Neural cell (in vitro differentiated cells): Measurements from ENCODE around the gene AIM2. TPM values are rescaled to one million over a fixed set of nuclear protein-coding genes. Genes with fewer than 3 reads are reported as not detected.

Experiments
- H2AFZ ChIP-seq: fragments of 200-600, 300-800 bp; sonication (generic), shearing (Covaris generic); 2 replicates; pipeline ENCODE4 v1.6.0; 2014; ENCODE audit warnings: low read depth, mild to moderate bottlenecking, antibody characterized with exemption, low read length, moderate library complexity
- H3F3A ChIP-seq: fragments of 200-600 bp; shearing (Covaris generic); 2 replicates; pipeline ENCODE4 v1.6.1; 2016; ENCODE audit warnings: mild to moderate bottlenecking, moderate library complexity, mixed read lengths, antibody characterized with exemption, low read length; ENCODE audit not compliant: insufficient read depth, poor library complexity, severe bottlenecking
- H3K27ac ChIP-seq: fragments of 200-600, 300-800 bp; sonication (generic), shearing (Covaris generic); 2 replicates; pipeline ENCODE4 v1.5.1; 2014; ENCODE audit warnings: mild to moderate bottlenecking, low read length, moderate library complexity
- H3K27me3 ChIP-seq: fragments of 300-800, 200-600 bp; sonication (generic), shearing (Covaris generic); 2 replicates; pipeline ENCODE4 v1.6.0; 2014; ENCODE audit warnings: mild to moderate bottlenecking, low read depth, low read length, moderate library complexity; ENCODE audit not compliant: insufficient read depth
- H3K36me3 ChIP-seq: fragments of 300-800, 200-600 bp; sonication (generic), shearing (Covaris generic); 2 replicates; pipeline ENCODE4 v1.5.1; 2014; ENCODE audit warnings: mild to moderate bottlenecking, antibody characterized with exemption, low read length, moderate library complexity; ENCODE audit not compliant: insufficient read depth
- H3K4me2 ChIP-seq: fragments of 300-800, 200-600 bp; sonication (generic), shearing (Covaris generic); 2 replicates; pipeline ENCODE4 v1.6.0; 2014; ENCODE audit warnings: mild to moderate bottlenecking, low read length
- H3K4me3 ChIP-seq: fragments of 300-800, 200-600 bp; sonication (generic), shearing (Covaris generic); 2 replicates; pipeline ENCODE4 v1.5.1; 2014; ENCODE audit warnings: mild to moderate bottlenecking, low read length, moderate library complexity
- H3K79me2 ChIP-seq: fragments of 200-600 bp; shearing (Covaris generic); replicated peaks from 2 replicates; pipeline ENCODE4 v1.6.0; 2014; ENCODE audit warnings: mild to moderate bottlenecking, low read length, moderate library complexity; ENCODE audit not compliant: insufficient read depth
- H3K9ac ChIP-seq: fragments of 300-800, 200-600 bp; sonication (generic), shearing (Covaris generic); 2 replicates; pipeline ENCODE4 v1.6.1; 2016; ENCODE audit warnings: mild to moderate bottlenecking, low read length, mixed read lengths
- H3K9me2 ChIP-seq: fragments of 200-600 bp; shearing (Covaris generic); 2 replicates; pipeline ENCODE4 v1.6.1; 2016; ENCODE audit warnings: mild to moderate bottlenecking, low read length, mixed read lengths; ENCODE audit not compliant: insufficient read depth
- H3K9me3 ChIP-seq: fragments of 200-600, 300-800 bp; sonication (generic), shearing (Covaris generic); 2 replicates; pipeline ENCODE4 v1.6.1; 2016; ENCODE audit warnings: mild to moderate bottlenecking, mixed run types, low read length, moderate library complexity, mixed read lengths
- H4K20me1 ChIP-seq: fragments of 200-600 bp; shearing (Covaris generic); 2 replicates; pipeline ENCODE4 v1.6.1; 2016; ENCODE audit warnings: mild to moderate bottlenecking, mixed run types; ENCODE audit not compliant: insufficient read depth
- EP300 ChIP-seq: fragments of 450-650 bp; conservative IDR thresholded peaks from 2 replicates; pipeline ENCODE4 v1.6.1; 2014; ENCODE audit warnings: antibody characterized with exemption, mild to moderate bottlenecking, moderate library complexity; ENCODE audit not compliant: poor library complexity, severe bottlenecking
- EZH2 ChIP-seq: fragments of 200-600, 300-800 bp; shearing (Covaris generic), sonication (generic); IDR thresholded peaks from 2 replicates; pipeline ENCODE4 v1.6.1; 2014; ENCODE audit warnings: antibody characterized with exemption, low read length, borderline replicate concordance, mild to moderate bottlenecking; ENCODE audit not compliant: insufficient read depth, poor library complexity, severe bottlenecking
- MXI1 ChIP-seq: fragments of 450-650 bp; conservative IDR thresholded peaks from 2 replicates; pipeline ENCODE4 v1.6.1; 2014; ENCODE audit warnings: antibody characterized with exemption, mild to moderate bottlenecking; ENCODE audit not compliant: poor library complexity, severe bottlenecking
- POLR2AphosphoS5 ChIP-seq: IDR thresholded peaks from 2 replicates; pipeline ENCODE4 v1.6.1; 2012
- RAD21 ChIP-seq: fragments of 450-650 bp; conservative IDR thresholded peaks from 2 replicates; pipeline ENCODE4 v1.6.1; 2014; ENCODE audit warnings: antibody characterized with exemption, mild to moderate bottlenecking, moderate library complexity
- SMC3 ChIP-seq: fragments of 450-650 bp; conservative IDR thresholded peaks from 2 replicates; pipeline ENCODE4 v1.6.1; 2014; ENCODE audit warnings: antibody characterized with exemption, mild to moderate bottlenecking, moderate library complexity; ENCODE audit not compliant: poor library complexity
- TAF1 ChIP-seq: IDR thresholded peaks from 2 replicates; pipeline ENCODE4 v1.6.1; 2012; ENCODE audit warnings: low read depth
- polyA plus RNA-seq: library from polyadenylated mRNA; depleted of rRNA; stranded (reverse); fragments of >200 nt; gene quantifications from 2 replicates; pipeline ENCODE4 v1.2.3, GENCODE V29; 2014
- TF ChIP-seq, protein P1 (sequence below): fragments of 450-650 bp; IDR thresholded peaks from 2 replicates; pipeline ENCODE4 v1.5.1; 2014; ENCODE audit warnings: antibody characterized with exemption, mild to moderate bottlenecking, moderate library complexity; ENCODE audit not compliant: poor library complexity, severe bottlenecking
- TF ChIP-seq, protein P2 (sequence below): IDR thresholded peaks from 2 replicates; pipeline ENCODE4 v1.6.1; 2012; ENCODE audit warnings: borderline replicate concordance

AIM2 gene
- polyA plus RNA-seq, 1 donor from 2014 or later, result 11.1 TPM

DNA sequence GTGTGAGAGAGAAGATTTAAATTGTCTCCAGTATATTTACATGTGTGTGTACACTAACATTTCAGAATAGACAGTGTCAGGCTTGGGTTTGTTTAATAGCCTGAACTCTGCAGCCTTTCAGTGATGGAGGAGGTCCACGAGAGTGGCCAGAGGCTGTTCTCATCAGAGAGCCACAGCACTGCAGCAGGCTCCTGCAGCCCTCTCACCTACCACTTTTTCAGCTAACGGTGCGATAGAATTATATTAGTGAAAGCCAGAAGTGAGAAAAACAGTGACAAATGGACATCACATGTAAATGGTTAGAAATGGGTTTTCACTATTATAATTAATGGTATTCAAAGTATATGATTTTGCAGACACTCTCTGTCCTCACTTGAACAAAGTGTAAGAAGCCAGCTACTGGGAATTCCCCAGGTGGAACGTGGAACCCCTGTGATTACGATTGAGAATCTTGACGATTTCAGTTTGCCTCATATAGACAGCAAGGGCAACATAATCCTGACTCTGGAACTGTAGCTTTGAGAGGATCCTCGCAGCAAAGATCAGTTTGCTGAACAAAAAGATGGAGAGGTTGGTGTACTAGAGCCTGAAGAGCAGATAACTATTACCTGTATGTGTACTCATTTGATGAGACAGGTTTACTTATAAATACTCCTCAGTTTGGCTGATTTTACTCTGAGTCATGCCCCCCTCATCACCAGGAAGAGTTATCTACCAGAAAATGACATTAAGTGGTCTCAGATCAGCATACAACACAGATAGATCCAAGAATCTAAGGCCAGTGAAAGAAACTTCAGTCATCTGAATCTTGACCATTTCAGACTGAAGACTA lies 35.5 kb downstream of the AIM2 start:
- Histone ChIP-seq H3K9me2 (no peaks in the 10 kb centered on the region), H3K4me2 (no peak overlapping the region), H2AFZ (no peak overlapping the region), H3F3A (no peaks in the 10 kb centered on the region), H3K4me3 (no peak overlapping the region), H3K9ac (no peak overlapping the region), H3K27me3 (no peaks in the 10 kb centered on the region), H3K79me2 (no peaks in the 10 kb centered on the region), H3K36me3 (no peaks in the 10 kb centered on the region), H4K20me1 (no peaks in the 10 kb centered on the region), H3K9me3 (no peaks in the 10 kb centered on the region), H3K27ac (no peak overlapping the region)
- TF ChIP-seq, protein P1, sequence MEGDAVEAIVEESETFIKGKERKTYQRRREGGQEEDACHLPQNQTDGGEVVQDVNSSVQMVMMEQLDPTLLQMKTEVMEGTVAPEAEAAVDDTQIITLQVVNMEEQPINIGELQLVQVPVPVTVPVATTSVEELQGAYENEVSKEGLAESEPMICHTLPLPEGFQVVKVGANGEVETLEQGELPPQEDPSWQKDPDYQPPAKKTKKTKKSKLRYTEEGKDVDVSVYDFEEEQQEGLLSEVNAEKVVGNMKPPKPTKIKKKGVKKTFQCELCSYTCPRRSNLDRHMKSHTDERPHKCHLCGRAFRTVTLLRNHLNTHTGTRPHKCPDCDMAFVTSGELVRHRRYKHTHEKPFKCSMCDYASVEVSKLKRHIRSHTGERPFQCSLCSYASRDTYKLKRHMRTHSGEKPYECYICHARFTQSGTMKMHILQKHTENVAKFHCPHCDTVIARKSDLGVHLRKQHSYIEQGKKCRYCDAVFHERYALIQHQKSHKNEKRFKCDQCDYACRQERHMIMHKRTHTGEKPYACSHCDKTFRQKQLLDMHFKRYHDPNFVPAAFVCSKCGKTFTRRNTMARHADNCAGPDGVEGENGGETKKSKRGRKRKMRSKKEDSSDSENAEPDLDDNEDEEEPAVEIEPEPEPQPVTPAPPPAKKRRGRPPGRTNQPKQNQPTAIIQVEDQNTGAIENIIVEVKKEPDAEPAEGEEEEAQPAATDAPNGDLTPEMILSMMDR, result no peak
- TF ChIP-seq TAF1, result no peak
- TF ChIP-seq MXI1, result no peak
- TF ChIP-seq, protein P2, sequence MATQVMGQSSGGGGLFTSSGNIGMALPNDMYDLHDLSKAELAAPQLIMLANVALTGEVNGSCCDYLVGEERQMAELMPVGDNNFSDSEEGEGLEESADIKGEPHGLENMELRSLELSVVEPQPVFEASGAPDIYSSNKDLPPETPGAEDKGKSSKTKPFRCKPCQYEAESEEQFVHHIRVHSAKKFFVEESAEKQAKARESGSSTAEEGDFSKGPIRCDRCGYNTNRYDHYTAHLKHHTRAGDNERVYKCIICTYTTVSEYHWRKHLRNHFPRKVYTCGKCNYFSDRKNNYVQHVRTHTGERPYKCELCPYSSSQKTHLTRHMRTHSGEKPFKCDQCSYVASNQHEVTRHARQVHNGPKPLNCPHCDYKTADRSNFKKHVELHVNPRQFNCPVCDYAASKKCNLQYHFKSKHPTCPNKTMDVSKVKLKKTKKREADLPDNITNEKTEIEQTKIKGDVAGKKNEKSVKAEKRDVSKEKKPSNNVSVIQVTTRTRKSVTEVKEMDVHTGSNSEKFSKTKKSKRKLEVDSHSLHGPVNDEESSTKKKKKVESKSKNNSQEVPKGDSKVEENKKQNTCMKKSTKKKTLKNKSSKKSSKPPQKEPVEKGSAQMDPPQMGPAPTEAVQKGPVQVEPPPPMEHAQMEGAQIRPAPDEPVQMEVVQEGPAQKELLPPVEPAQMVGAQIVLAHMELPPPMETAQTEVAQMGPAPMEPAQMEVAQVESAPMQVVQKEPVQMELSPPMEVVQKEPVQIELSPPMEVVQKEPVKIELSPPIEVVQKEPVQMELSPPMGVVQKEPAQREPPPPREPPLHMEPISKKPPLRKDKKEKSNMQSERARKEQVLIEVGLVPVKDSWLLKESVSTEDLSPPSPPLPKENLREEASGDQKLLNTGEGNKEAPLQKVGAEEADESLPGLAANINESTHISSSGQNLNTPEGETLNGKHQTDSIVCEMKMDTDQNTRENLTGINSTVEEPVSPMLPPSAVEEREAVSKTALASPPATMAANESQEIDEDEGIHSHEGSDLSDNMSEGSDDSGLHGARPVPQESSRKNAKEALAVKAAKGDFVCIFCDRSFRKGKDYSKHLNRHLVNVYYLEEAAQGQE, result no peak
- no peak for TF ChIP-seq EZH2
- TF ChIP-seq EP300, result no peak
- TF ChIP-seq RAD21, result no peak
- no peak for TF ChIP-seq SMC3

DNA sequence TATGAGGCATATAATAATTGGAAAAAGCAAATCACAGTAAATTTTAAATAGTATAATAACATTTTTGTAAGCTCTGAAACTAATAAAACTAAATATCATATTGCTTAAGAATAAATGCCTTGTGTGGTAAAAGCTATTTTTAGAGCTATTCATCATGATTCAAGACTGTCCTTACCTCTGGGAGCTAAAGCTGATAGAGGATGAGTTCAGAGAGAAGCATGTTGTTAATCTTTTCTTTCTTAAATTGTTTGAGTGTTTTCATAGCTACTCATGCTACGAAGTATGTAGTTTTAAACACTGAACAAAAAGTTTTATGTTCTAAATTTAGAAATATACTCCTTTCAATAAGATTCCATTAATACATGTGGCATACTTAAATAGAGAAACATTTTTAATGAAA lies 36.4 kb downstream of the AIM2 start:
- no peak overlapping the region for H3K9ac ChIP-seq
- H3K27ac ChIP-seq, result no peak overlapping the region
- no peak overlapping the region for H3K4me2 ChIP-seq

More for the DNA sequence above, 36.4 kb downstream of the AIM2 start:
- TF ChIP-seq, protein P2, result no peak
- TF ChIP-seq TAF1 (no peak), EZH2 (no peak), POLR2AphosphoS5 (no peak), EP300 (no peak), MXI1 (no peak), SMC3 (no peak), RAD21 (no peak)
- TF ChIP-seq, protein P1, result no peak
- no peaks in the 10 kb centered on the region for H4K20me1 ChIP-seq
- no peaks in the 10 kb centered on the region for H3K79me2 ChIP-seq
- no peaks in the 10 kb centered on the region for H3K9me2 ChIP-seq
- H3K9me3 ChIP-seq, result no peaks in the 10 kb centered on the region
- H3K36me3 ChIP-seq, result no peaks in the 10 kb centered on the region
- no peak overlapping the region for H3K4me3 ChIP-seq
- no peak overlapping the region for H2AFZ ChIP-seq
- H3F3A ChIP-seq, result no peaks in the 10 kb centered on the region
- H3K27me3 ChIP-seq, result no peaks in the 10 kb centered on the region
